Thymus (tissue), 11 donors: ENCODE data around the gene COL23A1. TPM values are rescaled to one million over a fixed set of nuclear protein-coding genes. Genes with fewer than 3 reads are reported as not detected.
"Not testable (repeated sequence)": the region's sequence is repeated elsewhere in the genome, so short reads cannot be mapped to it uniquely, and the experiment has no call there.

Experiments used
- DNase-seq, 9 donors: peaks; one replicate each; pipeline ENCODE4 v3.0.0-alpha.2; 2013; ENCODE audit warnings: low spot score in 9 of 9, low read depth in 6 of 9, missing footprints in 1 of 9
- H3K27ac ChIP-seq, 2 donors: one replicate each; pipeline ENCODE4 v1.5.1; 2013; ENCODE audit warnings: control low read depth in 1 of 2, low read depth in 1 of 2, low read length in 1 of 2, mild to moderate bottlenecking in 1 of 2, moderate library complexity in 1 of 2
- H3K27me3 ChIP-seq, 2 donors: one replicate each; pipeline ENCODE4 v1.5.1; 2013; ENCODE audit warnings: low read length in 1 of 2; ENCODE audit not compliant: control insufficient read depth in 2 of 2, insufficient read depth in 1 of 2
- H3K36me3 ChIP-seq, 2 donors: one replicate each; pipeline ENCODE4 v1.5.1; 2013; ENCODE audit warnings: low read length in 1 of 2, mild to moderate bottlenecking in 1 of 2, moderate library complexity in 1 of 2; ENCODE audit not compliant: control insufficient read depth in 2 of 2, insufficient read depth in 2 of 2
- H3K4me1 ChIP-seq, 2 donors: one replicate each; pipeline ENCODE4 v1.5.1; 2013; ENCODE audit warnings: low read length in 2 of 2; ENCODE audit not compliant: control insufficient read depth in 2 of 2, insufficient read depth in 2 of 2
- H3K4me3 ChIP-seq, 2 donors: one replicate each; pipeline ENCODE4 v1.5.1; 2013; ENCODE audit warnings: low read length in 2 of 2, control low read depth in 1 of 2, mild to moderate bottlenecking in 1 of 2
- H3K9me3 ChIP-seq, 2 donors: one replicate each; pipeline ENCODE4 v1.5.1; 2013; ENCODE audit warnings: low read length in 1 of 2, mild to moderate bottlenecking in 1 of 2; ENCODE audit not compliant: control insufficient read depth in 2 of 2, insufficient read depth in 1 of 2
- WGBS: extraction: QIAGEN DNeasy Blood & Tissue Kit; methylation state at CpG from one replicate; pipeline ENCODE4 v1.1.7; 2013; 5-methylcytosine and 5-hydroxymethylcytosine counted together
- polyA plus RNA-seq: library from polyadenylated mRNA; stranded (reverse); fragments of 200-250 nt; gene quantifications from one replicate; pipeline ENCODE4 v1.2.3, GENCODE V29; 2013
- total RNA-seq: library from RNA; stranded (reverse); fragments of 120-200 nt; gene quantifications from one replicate; pipeline ENCODE4 v1.2.4, GENCODE V29; 2013
- donor health status: healthy.

COL23A1 gene
- total and polyA plus RNA-seq, 2 donors, result 1.5 to 2.6 TPM

- DNase-seq, result no peak
- H3K27ac ChIP-seq, result no peak overlapping the region
- H3K9me3 ChIP-seq, result peaks cover 0 to 4% of the 10 kb centered on the region in 2 donors
- H3K4me1 ChIP-seq, result peaks cover 14 to 29% of the 10 kb centered on the region in 2 donors
- H3K36me3 ChIP-seq, result peaks cover 47 to 50% of the 10 kb centered on the region in 2 donors
- H3K4me3 ChIP-seq, result no peak overlapping the region
- WGBS, result 93% methylated on average over 10 of the region's 10 CpGs
- H3K27me3 ChIP-seq, result no peaks in the 10 kb centered on the region
Observed at GRCh38 chr5:178229861-178230260, 360.3 kb downstream of the COL23A1 start.

GRCh38 chr5:178229111-178229510 lies 361.1 kb downstream of the COL23A1 start:
- H3K9me3 ChIP-seq, H3K4me3 ChIP-seq, H3K27me3 ChIP-seq, H3K27ac ChIP-seq, DNase-seq: not testable (repeated sequence)
- WGBS, result 98% methylated on average over 13 of the region's 13 CpGs
- H3K4me1 ChIP-seq, result peaks cover 11 to 26% of the 10 kb centered on the region in 2 donors
- peaks cover 52 to 57% of the 10 kb centered on the region in 2 donors for H3K36me3 ChIP-seq

GRCh38 chr5:178228609-178229008 lies 361.6 kb downstream of the COL23A1 start:
- H3K27me3 ChIP-seq, result no peaks in the 10 kb centered on the region
- H3K4me3 ChIP-seq, result no peak overlapping the region
- H3K4me1 ChIP-seq, result peaks cover 11 to 26% of the 10 kb centered on the region in 2 donors
- no peak for DNase-seq
- no peaks in the 10 kb centered on the region for H3K9me3 ChIP-seq
- H3K27ac ChIP-seq, result no peak overlapping the region
- H3K36me3 ChIP-seq, result peaks cover 53 to 62% of the 10 kb centered on the region in 2 donors
- WGBS, result 98% methylated on average over 11 of the region's 11 CpGs

DNA sequence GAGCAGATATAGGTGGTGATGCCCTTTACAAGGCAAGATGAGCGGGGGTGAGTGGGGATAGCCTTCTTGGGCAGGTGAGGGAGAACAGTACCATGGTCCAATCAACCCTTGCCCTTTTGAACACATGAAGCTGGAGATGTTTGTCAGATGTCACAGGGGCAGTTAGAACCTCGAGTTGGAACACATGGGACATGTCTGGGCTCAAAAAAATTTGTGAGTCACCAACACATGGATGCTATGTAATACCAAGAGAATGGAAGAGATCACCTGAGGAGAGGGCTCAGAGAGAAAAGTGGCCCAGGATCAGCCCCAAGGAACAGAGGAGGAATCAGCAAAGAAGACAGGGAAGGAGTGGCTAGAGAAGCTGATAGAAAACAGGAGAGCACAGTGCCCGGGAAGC lies 362.3 kb downstream of the COL23A1 start:
- Histone ChIP-seq H3K9me3 (no peaks in the 10 kb centered on the region), H3K27me3 (no peaks in the 10 kb centered on the region), H3K36me3 (peaks cover 53 to 68% of the 10 kb centered on the region in 2 donors), H3K4me1 (peaks cover 8 to 20% of the 10 kb centered on the region in 2 donors), H3K4me3 (no peak overlapping the region), H3K27ac (no peak overlapping the region)
- 93% methylated on average over 3 of the region's 3 CpGs for WGBS
- no peak for DNase-seq

DNA sequence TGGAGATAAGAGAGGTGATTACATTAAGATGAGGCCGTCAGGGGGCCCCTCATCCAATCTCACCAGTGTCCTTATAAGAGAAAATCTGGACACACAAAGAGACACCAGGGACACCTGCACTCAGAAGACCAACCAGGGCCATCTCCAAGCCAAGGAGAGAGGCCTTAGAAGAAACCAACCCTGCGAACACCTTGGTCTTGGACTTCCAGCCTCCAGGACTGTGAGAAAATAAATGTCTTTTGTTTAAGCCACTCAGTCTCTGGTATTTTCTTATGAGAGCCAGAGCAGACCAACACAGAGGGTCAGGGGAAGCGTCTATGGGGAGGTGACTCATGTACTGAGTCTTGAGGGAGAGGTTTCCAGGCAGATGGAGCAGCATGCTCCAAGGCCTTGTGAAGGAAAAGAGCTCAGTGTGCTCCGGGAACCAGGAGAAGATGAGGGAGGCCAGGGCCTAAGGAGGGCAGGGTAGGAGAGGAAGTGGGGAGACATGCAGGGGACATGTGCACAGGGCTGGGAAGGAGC lies 363.0 kb downstream of the COL23A1 start:
- no peak for DNase-seq
- Histone ChIP-seq H3K4me3 (no peak overlapping the region), H3K27ac (no peak overlapping the region), H3K36me3 (peaks cover 60 to 76% of the 10 kb centered on the region in 2 donors), H3K9me3 (no peaks in the 10 kb centered on the region), H3K27me3 (no peaks in the 10 kb centered on the region), H3K4me1 (peaks cover 8 to 17% of the 10 kb centered on the region in 2 donors)
- WGBS, result 99% methylated on average over 4 of the region's 4 CpGs

- Histone ChIP-seq H3K4me1 (peaks cover 0 to 3% of the 10 kb centered on the region in 2 donors), H3K9me3 (no peaks in the 10 kb centered on the region), H3K36me3 (peaks cover 65 to 79% of the 10 kb centered on the region in 2 donors), H3K27ac (no peak overlapping the region), H3K27me3 (no peaks in the 10 kb centered on the region), H3K4me3 (no peak overlapping the region)
- no peak for DNase-seq
- 98% methylated on average over 6 of the region's 6 CpGs for WGBS
Observed at GRCh38 chr5:178225174-178225573, 365.0 kb downstream of the COL23A1 start.

- H3K36me3 ChIP-seq, result peaks cover 60 to 72% of the 10 kb centered on the region in 2 donors
- H3K27ac ChIP-seq, result no peak overlapping the region
- H3K9me3 ChIP-seq, result no peaks in the 10 kb centered on the region
- no peak for DNase-seq
- H3K4me1 ChIP-seq, result peaks cover 0 to 3% of the 10 kb centered on the region in 2 donors
- H3K4me3 ChIP-seq, result no peak overlapping the region
- no peaks in the 10 kb centered on the region for H3K27me3 ChIP-seq
- WGBS, result 97% methylated on average over 17 of the region's 17 CpGs
Observed at GRCh38 chr5:178224403-178224802, 365.8 kb downstream of the COL23A1 start.

DNA sequence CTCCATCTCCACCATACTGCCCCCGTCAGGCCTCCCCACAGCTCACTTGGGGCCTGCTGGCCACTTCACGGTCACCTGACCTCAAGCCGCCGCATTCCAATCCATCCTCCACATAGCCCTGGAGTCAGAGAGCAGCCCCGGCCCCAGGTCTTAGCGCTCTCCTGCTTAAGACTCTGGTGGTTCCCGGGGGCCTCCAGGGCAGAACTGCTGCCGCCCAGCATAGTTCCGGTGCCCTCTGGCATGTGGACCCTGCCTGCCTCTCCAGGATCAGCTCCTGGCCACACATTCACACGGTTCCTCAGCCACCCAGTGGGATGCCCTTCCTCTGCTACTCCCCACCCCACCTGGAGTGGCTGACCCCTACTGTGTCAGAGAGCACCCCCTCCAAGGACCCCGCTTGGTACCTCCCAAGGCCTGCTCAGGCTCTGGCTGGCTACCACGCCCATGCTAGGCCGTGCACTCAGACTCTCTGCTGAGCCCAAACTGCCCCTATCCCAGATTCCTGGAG lies 366.3 kb downstream of the COL23A1 start:
- no peak for DNase-seq
- Histone ChIP-seq H3K27ac (no peak overlapping the region), H3K9me3 (no peaks in the 10 kb centered on the region), H3K27me3 (no peaks in the 10 kb centered on the region), H3K4me1 (peaks cover 0 to 3% of the 10 kb centered on the region in 2 donors), H3K4me3 (no peak overlapping the region), H3K36me3 (peaks cover 54 to 66% of the 10 kb centered on the region in 2 donors)
- 90% methylated on average over 13 of the region's 13 CpGs for WGBS

DNA sequence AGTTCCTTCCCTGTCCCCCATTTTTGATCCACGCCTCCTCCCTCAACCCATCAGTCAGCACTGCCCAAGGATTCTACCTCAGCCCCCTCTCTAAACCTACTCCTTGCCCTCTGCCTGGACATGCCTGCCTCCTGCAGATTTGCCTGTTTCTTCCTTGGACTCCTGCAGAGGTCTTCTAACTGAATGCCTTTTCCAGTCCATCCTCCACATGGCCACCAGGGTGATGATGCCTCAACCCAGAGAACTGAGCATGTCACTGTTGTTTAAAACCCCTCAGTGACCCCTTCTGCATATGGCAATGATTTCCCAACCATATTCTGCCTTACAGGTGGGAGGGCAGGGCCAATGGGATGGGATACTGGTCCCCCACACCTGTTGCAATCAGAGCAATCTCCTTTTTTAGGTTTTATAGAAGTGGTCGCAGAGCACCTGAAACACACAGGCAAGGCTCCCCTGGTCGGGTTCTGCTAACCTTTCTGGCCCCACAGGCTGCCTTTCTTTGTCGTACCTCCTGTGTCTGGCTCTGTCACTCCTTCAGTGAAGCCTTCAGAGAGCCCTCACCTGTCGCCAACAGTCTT lies 366.9 kb downstream of the COL23A1 start:
- WGBS, result 97% methylated on average over 5 of the region's 5 CpGs

More for the DNA sequence above, 366.9 kb downstream of the COL23A1 start:
- H3K27ac ChIP-seq, result no peak overlapping the region
- no peaks in the 10 kb centered on the region for H3K27me3 ChIP-seq
- no peak overlapping the region for H3K4me3 ChIP-seq
- H3K4me1 ChIP-seq, result peaks cover 0 to 3% of the 10 kb centered on the region in 2 donors
- H3K9me3 ChIP-seq, result no peaks in the 10 kb centered on the region
- H3K36me3 ChIP-seq, result peaks cover 48 to 65% of the 10 kb centered on the region in 2 donors
- DNase-seq, result no peak
